GM18507 (cell line): ENCODE results near the gene ADAMTS9.
A peak's percentile ranks its signal among the peaks of the same experiment; 100 is the strongest.

Experiments
- DNase-seq: peaks from one replicate; pipeline ENCODE4 v3.0.0; 2011; ENCODE audit warnings: low read depth; ENCODE audit not compliant: insufficient read length; ENCODE audit errors: extremely low spot score
- FAIRE-seq: peaks from 2 replicates; lab custom pipeline; 2011; peaks lifted over from hg19 to GRCh38; lab: Jason Lieb, UNC

The ADAMTS9 gene

GRCh38 chr3:64505419-64505818 is 182.4 kb downstream of the ADAMTS9 start:
- FAIRE-seq: no peak

GRCh38 chr3:64502284-64502683 is 185.5 kb downstream of the ADAMTS9 start:
- FAIRE-seq (no peak), DNase-seq (no peak)

More at GRCh38 chr3:64505419-64505818, 182.4 kb downstream of the ADAMTS9 start:
- no peak for DNase-seq

GRCh38 chr3:64501298-64501906 is 186.4 kb downstream of the ADAMTS9 start:
- FAIRE-seq: no peak

GRCh38 chr3:64496786-64497490 is 190.9 kb downstream of the ADAMTS9 start:
- FAIRE-seq (no peak), DNase-seq (no peak)

More at GRCh38 chr3:64501298-64501906, 186.4 kb downstream of the ADAMTS9 start:
- DNase-seq: no peak

- no peak for FAIRE-seq
- DNase-seq: no peak
Observed at GRCh38 chr3:64495781-64496334, 191.9 kb downstream of the ADAMTS9 start.

- FAIRE-seq: no peak
- no peak for DNase-seq
Observed at GRCh38 chr3:64495121-64495780, 192.5 kb downstream of the ADAMTS9 start.

GRCh38 chr3:64494526-64494925 is 193.3 kb downstream of the ADAMTS9 start:
- no peak for FAIRE-seq
- no peak for DNase-seq

- FAIRE-seq (no peak), DNase-seq (no peak)
Observed at GRCh38 chr3:64493149-64493548, 194.7 kb downstream of the ADAMTS9 start.

- DNase-seq (no peak), FAIRE-seq (no peak)
Observed at GRCh38 chr3:64491843-64492242, 196.0 kb downstream of the ADAMTS9 start.

- no peak for DNase-seq
Observed at GRCh38 chr3:64490180-64490724, 197.5 kb downstream of the ADAMTS9 start.

GRCh38 chr3:64489361-64490044 is 198.3 kb downstream of the ADAMTS9 start:
- no peak for FAIRE-seq

More at GRCh38 chr3:64490180-64490724, 197.5 kb downstream of the ADAMTS9 start:
- no peak for FAIRE-seq

GRCh38 chr3:64488939-64489338 is 198.9 kb downstream of the ADAMTS9 start:
- FAIRE-seq (no peak), DNase-seq (no peak)

More at GRCh38 chr3:64489361-64490044, 198.3 kb downstream of the ADAMTS9 start:
- DNase-seq: no peak

GRCh38 chr3:64484289-64484992 is 203.4 kb downstream of the ADAMTS9 start:
- DNase-seq (peak; percentile 36), FAIRE-seq (peak; percentile 72)

- FAIRE-seq (no peak), DNase-seq (no peak)
Observed at GRCh38 chr3:64483467-64483866, 204.3 kb downstream of the ADAMTS9 start.

- FAIRE-seq (no peak), DNase-seq (no peak)
Observed at GRCh38 chr3:64475037-64475436, 212.8 kb downstream of the ADAMTS9 start.

- DNase-seq (no peak), FAIRE-seq (no peak)
Observed at GRCh38 chr3:64473466-64473865, 214.3 kb downstream of the ADAMTS9 start.

GRCh38 chr3:64470436-64470835 is 217.4 kb downstream of the ADAMTS9 start:
- DNase-seq (no peak), FAIRE-seq (no peak)

GRCh38 chr3:64467255-64467944 is 220.4 kb downstream of the ADAMTS9 start:
- no peak for DNase-seq
- no peak for FAIRE-seq
